HS-27A (cell line): ENCODE measurements around the gene MUCL3.
"Not testable (repeated sequence)": the region's sequence is repeated elsewhere in the genome, so short reads cannot be mapped to it uniquely, and the experiment has no call there.

Source experiments
- DNase-seq: peaks from one replicate; pipeline ENCODE4 v3.0.0-alpha.2; 2012; ENCODE audit warnings: low read depth, missing footprints

MUCL3 gene

GRCh38 chr6:30939473-30939872 is 1.3 kb upstream of the MUCL3 start:
- no peak for DNase-seq

- DNase-seq: peak; percentile 90
Observed at GRCh38 chr6:30942338-30943060, 1.7 kb downstream of the MUCL3 start.

GRCh38 chr6:30944051-30944450 is 3.3 kb downstream of the MUCL3 start:
- DNase-seq: no peak

DNA sequence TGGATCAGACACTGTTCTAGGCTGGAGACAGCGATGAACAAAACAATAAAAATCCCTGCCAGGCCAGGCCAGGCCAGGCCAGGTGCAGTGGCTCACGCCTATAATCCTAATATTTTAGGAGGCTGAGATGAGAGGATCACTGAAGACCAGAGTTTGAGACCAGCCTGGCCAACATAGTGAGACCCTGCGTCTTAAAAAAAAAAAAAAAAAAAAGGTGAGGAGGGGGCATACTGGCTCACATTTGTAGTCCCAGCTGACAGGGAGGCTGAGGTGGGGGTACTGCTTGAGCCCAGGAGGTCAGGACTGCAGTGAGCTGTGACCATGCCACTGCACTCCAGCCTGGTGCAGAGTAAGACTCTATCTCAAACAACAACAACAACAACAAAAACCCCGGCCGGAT is 4.5 kb downstream of the MUCL3 start:
- no peak for DNase-seq

DNA sequence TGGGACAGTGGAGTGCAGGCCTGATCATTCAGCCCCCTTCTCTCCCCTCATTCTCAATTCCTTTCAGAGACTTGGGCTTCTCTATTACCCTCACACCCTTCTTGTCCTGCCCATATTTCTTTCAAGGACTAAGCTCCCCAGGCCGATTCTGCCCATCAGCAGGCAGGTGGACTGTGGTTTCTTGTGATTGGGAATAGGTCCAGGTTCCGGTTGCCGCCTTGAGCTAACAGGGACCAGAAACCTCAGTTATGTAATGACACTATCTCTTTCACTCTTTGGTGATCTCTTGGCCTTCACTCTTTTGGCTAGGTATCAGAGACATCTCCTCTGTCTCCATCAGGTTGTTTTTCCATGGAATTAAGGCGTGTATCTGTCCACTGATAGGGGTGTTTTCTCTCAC is 6.5 kb downstream of the MUCL3 start:
- DNase-seq: no peak

DNA sequence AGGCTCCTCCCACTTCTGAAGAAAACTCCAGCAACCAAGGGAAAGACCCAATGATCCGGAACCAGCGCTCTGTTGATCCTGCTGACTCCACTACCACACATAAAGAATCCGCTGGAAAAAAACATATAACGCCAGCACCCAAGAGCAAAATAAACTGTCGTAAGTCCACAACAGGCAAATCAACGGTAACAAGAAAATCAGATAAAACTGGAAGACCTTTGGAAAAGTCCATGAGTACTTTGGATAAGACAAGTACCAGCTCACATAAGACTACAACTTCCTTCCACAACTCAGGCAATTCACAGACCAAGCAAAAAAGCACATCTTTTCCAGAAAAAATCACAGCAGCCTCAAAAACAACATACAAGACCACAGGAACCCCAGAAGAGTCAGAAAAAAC is 8.0 kb downstream of the MUCL3 start:
- DNase-seq: no peak

- no peak for DNase-seq
Observed at GRCh38 chr6:30951907-30952469, 11.2 kb downstream of the MUCL3 start.

DNA sequence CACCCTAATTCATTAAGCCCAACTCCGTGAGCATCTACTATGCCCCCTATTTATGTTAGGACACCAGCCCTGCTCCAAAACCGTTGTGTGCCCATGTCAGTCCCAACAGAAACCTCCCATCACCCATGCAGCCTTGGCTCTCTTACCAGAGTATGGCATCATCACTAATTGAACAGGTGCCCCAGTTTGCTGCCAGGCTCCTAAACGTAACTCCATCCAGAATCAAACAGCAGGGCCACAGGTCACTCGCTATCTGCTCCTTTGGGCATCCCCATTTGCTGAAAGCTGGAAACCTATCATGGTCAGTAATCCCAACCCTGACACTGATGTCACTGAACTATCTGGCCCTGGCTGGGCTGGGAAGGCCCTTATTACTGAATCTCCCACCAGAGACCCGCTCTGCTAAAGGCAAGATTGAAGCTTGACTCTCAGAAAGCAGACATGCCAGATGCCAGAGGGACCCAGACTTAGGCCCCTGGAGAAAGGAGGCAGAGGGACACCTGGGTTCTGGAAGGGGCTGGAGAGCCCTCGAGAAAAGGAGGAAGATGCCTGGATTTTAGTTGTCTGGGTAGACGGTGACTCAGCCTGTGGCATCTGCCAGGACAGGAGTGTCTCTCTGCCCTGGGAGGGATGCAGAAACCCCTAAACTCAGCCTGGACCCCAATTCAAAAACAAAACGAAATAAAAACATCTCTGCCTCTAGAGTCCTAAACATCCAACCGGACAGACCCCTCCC is 14.0 kb downstream of the MUCL3 start:
- DNase-seq: no peak

- no peak for DNase-seq
Observed at GRCh38 chr6:30955367-30956042, 14.7 kb downstream of the MUCL3 start.

DNA sequence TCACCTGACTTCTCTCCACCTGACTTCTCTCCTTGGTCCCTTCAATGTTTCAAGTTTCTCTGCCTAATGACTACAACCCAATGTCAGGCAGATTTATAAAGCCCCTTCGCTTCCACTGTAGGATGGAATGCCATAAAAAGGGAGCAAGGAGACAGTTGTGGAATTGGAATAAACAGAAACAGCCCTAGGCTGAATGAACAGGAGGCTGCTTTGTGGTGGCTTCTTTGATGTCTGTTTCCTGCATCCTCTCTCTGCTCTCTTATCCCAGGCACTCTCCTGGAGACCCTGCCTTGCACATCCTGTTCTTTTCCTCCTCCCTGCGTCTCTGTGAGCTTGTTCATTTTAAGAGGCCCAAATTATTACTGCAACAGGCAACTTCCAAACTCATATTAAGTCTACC is 16.9 kb downstream of the MUCL3 start:
- DNase-seq: no peak

DNA sequence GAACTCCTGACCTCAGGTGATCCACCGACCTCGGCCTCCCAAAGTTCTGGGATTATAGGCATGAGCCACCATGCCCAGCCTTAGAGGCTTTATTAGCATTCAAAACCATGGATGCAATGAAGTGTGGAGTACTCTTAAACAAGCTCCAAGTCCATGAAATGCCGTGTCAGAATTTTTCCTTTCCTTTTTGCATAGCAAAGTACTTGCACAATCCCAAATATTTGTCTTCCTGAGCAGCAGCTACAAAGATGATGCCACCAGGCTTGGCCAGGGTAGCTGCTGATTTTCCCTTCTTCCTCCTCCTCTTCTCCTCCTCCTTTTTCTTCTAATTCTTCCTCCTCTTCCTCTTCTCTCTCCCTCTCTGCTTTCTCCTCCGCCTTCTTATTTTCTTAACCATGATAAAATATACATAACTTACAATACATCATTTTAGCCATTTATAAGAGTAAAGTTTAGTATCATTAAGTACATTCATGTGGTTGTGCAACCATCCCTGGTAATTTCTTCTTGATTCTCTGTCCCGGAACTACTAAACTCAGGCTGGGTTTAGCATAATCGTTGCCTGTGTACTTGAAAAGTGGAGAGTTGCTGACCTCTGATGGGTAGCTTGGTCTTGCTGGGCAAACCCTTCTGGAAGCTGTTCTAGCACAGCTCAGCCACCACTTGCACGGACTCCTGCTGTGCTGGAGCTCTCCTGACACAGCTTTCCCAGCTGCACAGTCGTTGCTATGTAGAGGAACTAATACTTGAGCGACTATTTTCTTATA is 20.3 kb downstream of the MUCL3 start:
- DNase-seq: no peak

DNA sequence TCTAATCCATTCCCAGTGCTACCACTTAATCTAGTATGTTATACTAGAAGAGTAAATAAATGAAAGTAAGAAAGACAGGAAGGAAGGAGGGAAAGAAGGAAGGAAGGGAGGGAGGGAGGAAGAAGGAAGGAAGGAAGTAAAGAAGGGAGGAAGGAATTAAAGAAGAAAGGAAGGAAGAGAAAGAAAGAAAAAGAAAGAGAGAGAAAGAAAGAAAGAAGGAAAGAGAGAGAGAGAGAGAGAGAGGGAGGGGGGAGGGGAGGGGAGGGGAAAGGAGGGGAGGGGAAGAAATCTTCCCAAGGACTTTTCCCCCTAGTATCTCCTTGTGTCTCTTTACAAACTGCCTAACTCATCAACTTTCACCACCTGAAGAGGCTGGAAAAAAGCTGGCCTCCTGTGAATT is 21.9 kb downstream of the MUCL3 start:
- DNase-seq: no peak

GRCh38 chr6:30963641-30964040 is 22.9 kb downstream of the MUCL3 start:
- DNase-seq: no peak

- DNase-seq: no peak
Observed at GRCh38 chr6:30964075-30964474, 23.3 kb downstream of the MUCL3 start.

GRCh38 chr6:30965140-30965601 is 24.4 kb downstream of the MUCL3 start:
- no peak for DNase-seq

- DNase-seq: no peak
Observed at GRCh38 chr6:30966154-30966553, 25.4 kb downstream of the MUCL3 start.

DNA sequence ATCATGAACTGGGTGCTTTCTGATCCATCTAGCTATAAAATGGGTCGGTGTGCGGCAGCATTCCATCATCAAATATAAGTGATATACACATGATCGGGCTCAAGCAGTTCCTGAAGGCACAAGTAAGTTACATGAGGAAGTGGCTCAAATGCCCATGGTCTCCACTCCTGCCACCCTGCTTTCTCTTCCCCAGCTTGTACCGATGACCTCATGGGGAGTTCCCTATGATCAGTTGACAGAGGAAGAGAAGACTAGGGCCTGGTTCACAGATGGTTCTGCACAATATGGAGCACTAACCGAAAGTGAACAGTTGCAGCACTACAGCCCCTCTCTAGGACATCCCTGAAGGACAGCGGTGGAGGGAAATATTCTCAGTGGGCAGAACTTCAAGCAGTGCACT is 28.4 kb downstream of the MUCL3 start:
- not testable (repeated sequence) for DNase-seq

- no peak for DNase-seq
Observed at GRCh38 chr6:30970946-30971345, 30.2 kb downstream of the MUCL3 start.

DNA sequence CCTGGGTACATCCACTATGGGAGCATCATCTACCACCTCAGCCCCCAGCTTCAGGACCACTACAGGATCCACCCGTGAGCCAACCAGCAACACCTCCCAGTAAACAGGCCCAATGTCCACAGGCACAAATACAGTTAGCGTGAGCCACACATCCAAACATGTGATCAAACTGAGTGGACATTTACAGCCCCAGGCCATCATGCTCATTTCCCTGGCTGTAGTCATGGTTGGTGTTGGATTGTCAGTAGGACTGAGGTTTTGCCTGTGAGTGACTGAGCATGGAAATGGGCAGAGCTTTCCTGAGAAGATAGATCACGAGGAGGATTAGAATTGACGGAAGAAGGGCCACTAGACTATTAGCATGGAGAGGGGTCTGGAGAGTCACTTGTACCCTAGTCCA is 32.0 kb downstream of the MUCL3 start:
- DNase-seq: no peak

GRCh38 chr6:30974490-30975252 is 33.9 kb downstream of the MUCL3 start:
- DNase-seq: no peak

- no peak for DNase-seq
Observed at GRCh38 chr6:30979141-30979540, 38.4 kb downstream of the MUCL3 start.
